HTERT RPE-1 (cell line): ENCODE measurements around the gene ANGPTL2.

Source experiments
- in situ Hi-C: fragments of 300-500 bp; cut with MboI; formaldehyde crosslinking; loops from 4 replicates; pipeline ENCODE4 v1.14.3; 2020; ENCODE audit warnings: low sequenced_read_pairs

ANGPTL2 gene

DNA sequence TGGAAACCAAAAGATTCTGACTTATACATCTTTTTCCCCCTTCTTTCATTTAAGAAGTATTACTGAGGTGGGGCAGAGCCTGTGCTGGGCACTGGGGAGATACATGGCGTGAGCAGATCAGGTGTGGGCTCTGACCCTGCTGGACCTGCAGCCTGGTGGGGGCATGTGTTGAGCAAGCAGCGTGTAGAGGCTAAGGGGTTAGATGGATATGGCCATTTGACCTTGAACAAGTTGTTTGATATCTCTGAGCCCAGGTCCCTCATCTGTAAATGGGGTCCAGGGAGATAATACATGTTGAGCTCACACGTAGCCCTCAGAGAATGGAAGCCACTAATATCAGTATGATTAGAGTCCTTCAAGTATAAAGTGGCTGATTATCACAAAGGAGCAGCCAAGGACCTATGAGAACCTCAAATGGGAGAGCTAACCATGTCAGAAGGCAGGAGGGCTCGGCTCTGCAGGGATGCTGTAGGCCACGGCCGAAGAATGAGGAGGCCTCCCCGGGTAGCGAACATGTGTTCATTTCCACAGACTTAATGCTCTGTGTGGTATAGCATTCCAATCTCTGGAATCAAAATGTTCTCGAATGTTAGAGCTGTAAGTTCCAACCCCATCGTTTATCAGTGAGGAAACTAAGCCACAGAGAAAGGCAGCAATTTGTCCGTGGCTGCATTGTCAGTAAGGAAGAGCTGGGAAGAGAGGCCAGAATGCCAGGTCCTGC lies 15.4 kb upstream of the ANGPTL2 start:
- in situ Hi-C loops: no loop called here

- in situ Hi-C loops: no loop called here
These were observed 14.6 kb upstream of the ANGPTL2 start for GRCh38 chr9:127136880-127137639.

DNA sequence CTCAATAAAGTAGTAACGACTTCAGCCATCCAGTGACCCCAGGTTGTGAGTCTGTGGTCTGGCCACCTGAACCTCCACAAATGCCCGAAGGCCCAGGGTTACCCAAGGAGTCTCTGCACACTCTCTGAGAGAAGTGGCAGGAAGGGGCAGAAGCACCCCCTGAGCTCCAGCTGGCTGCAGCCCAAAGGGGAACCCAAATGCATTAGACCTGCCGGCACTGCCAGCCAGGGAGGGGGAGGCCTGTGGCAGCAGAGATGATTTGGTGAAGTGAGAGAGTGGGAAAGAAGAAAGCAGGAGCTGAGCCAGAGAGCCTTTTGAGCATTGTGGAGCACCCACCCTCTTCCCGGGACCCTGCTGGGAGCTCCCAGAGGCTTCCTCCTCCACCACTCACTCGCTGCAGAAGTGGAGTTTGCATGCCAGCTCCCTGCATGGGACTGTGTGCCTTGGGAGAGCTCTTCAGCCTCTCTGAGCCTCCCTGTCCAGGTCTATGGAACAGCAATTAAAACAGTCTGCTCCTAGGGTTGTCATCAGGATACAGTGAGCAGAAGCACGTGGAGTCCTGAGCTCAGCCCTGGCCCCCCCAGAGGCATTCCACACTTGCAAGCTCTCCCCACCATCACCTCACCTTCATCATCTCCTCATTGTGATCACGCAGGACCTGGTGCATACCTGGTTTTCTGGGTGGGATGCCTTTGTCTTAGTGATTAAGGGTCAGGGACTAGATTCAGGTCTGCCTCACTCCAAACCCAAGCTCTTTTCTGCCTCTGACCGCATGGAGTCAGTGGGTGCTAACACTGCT lies 13.8 kb upstream of the ANGPTL2 start:
- in situ Hi-C loops: no loop called here

DNA sequence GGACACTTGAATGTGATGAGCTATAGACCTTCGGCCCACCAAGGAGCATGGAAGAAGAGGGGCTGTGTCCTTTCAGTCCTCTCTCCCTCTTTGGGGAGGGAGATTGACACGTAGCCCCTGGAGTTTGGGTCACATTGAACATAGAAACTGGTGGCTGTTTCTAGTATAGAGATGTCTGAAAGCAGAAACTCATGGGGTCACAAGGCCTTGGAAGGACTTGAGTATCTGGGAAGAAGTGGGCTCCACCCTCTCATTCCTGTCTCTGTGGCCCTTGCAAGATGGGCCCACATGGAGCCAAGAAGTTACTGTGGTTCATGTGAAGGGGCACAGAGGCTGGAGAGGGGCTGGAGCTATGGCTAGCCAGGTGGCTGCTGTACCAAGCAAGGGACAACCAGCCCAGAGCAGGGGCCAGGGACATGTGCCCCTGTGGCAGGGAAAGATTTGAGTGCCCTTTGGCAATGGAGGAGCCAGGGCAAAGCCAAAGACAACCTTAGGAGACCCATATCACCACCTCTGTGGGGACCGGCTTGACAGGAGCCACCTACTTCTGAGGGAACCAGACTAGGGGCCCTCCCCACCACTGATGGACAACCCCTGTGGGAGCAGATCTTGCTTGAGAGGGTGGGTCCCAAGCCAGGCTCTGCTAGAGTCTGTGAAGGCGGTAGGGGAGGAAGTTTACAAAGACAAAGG lies 12.8 kb upstream of the ANGPTL2 start:
- in situ Hi-C loops: no loop called here

DNA sequence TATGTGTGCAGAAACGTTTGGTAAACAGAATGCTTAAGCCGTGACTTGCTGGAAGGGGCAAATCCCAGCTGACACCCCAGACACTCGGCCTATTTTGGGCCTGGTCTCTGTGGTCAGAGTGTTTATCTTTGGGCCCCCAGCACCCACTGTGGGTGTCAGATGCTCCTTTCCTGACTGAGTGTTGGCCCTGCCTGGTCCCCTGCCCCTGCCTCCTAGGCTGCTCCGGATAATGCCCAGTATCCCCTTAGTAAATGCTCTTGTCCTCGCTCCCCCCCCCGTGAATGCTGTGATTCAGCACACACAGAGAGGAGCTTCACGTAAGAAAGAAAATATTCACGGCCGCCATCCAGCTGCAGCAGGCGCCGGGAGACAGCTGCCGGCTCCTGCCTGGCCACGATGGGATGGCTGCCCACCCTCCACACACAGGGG lies 11.3 kb upstream of the ANGPTL2 start:
- in situ Hi-C loops: no loop called here

DNA sequence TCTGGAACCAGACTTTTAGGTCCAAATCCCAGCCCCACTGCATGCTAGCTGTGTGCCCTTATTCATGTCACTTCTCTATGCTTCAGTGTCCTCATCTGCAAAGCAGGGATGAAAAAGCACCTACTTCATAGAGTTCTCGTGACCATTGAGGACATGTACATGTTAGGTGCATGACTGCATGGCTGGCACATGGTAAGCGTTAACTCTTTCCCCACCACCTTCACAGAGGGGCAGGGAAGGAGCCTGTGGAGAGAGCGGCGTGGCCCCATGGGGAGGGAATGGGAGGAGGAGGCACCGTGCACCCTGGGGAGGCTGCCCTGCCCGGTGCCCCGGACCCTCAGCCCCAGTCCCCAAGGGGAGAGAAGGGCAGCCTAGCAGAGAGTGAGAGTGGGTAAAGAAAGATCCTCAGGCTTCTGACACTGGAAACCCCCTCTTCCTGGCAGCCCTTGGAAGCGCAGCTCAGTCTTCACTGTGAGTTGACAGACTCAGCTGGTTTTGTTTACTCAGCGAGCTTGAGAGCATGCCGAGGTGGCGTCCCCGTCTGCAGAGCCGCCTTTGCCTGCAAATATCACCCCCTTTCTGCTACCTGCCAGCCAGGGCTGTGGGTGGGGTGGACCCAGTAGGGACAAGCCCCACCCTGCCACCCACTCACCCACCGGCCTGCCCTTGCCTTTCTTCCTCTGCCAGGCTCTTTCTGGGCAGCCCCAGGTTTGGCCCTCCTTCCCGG lies 10.6 kb upstream of the ANGPTL2 start:
- in situ Hi-C loops: no loop called here

DNA sequence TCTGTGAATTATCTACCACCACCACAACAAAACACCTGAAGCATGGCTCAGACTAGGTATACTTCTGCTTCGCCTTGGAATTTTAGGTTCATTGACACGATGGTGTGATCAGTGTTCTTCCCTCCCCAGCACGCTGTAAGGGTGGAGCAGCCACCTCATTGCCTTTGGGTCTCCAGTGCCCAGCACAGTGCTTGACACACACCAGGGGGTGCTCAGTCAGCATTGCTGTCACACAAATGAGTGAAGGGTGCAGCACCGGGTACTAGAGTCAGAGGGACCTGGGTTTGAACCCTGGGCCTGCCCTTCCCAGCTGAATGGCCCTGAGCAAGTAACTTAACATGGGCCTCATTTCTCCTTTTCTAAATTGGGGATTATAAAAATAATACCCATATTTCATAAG lies 9.9 kb upstream of the ANGPTL2 start:
- in situ Hi-C loops: no loop called here

- in situ Hi-C loops: no loop called here
These were observed 9.4 kb upstream of the ANGPTL2 start for GRCh38 chr9:127131871-127132270.

DNA sequence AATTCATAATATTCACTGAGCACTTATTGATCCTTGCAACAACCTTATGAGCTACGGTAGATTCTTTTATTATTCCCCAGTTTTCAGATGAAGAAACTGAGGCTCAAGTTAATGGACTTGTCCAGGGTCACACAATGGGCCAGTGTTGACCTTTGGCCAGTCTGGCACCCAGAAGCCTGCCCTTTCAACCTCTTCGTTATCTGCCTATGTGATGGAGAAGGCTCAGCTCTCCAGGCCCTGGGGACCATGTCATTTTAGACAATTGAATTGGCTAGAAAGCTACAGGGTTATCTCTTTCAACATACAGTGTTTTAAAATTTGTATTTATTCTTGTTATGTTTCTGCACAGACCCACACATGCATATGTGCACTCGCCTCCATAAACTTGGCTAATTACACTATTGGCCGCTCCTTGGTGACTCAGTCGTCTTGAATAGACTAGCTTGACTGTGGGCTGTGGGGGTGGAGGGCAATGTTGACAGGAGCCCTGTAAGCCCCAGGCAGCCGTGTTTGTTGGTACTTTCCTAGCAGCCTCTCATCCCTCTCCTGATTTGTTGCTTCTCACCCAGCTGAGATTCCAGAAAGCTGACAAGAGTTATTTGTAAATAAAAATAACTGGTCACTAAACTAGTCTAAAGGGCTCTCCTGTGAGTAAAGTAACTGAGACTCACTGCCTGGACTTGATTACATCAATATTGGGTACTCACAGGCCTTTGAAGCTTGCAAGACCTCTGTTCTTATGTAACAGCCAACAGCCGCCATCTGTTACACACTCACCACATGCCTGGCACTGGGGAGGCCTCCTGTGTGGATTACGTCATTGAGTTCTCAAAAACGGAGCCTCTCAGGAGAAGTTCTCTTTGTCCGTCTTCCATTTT lies 8.5 kb upstream of the ANGPTL2 start:
- in situ Hi-C loops: no loop called here

- in situ Hi-C loops: no loop called here
These were observed 7.8 kb upstream of the ANGPTL2 start for GRCh38 chr9:127130235-127130634.

DNA sequence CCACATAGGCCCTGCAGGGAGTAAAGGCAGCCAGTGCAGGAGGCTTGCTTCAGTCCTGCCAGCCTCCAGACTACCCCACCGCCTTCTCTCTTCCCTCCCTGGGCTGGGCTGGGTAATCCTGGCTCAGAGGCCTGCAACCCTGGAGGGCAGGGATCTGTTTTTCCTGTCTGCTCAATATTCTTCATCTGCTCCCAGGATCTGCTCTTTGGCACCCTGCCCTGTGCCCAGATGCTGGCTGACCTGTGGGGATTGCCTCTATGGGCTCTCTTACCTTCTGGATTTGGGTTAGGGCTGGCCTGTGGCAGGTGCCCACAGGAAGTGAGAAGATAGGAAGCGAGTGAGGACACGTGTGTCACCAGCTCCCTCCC lies 7.3 kb upstream of the ANGPTL2 start:
- in situ Hi-C loops: no loop called here

DNA sequence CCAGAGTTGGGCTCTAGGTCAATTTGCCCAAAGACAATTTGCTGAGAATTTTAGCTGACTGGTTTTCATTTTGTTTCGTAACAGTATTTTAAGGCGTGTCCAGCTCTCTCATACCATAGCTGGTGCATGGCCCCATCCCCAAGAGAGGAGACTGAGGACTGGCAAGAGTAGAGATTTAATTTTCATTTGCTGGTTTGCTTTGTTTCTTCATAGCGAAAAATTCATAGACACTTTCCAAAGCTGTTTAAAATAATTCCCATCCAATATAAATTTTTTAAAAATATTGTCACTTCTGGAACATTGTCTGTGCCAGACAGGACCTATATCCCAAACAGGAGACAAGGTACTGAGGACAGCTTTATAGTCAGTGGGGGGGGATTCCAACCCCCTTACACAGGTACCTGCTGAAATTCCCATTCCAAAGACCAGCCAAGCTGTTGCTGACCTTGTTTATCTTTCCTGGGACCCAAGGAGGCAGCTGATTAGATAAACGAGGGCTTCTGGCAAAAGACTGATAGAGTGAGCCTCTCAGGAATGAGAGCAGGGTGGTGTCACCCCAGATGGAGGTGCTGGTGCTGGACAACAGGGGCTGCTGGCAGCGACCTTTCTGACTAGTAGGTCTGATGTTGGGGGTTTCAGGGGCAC lies 6.8 kb upstream of the ANGPTL2 start:
- in situ Hi-C loops: no loop called here

- in situ Hi-C loops: no loop called here
These were observed 6.1 kb upstream of the ANGPTL2 start for GRCh38 chr9:127128341-127129072.

GRCh38 chr9:127126971-127127370 lies 4.5 kb upstream of the ANGPTL2 start:
- in situ Hi-C loops: no loop called here

DNA sequence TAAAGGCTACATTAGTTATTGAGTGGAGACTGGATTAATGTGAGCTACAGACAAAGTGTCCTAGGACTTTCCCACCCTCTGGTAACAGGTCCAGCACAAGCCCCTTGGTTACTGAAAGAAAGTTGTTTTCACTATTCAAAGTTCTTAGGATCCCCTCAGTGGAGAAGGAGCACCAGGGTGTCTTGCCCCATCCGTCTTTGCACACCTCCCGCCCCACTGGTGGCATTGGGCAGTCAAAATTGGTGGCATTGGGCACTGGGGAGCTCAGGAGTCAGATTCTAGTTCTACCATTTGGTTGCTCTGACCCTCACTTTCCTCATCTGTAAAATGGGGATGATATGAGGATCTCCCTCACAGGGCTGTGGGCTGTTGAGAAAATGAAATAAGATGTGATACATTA lies 2.4 kb upstream of the ANGPTL2 start:
- in situ Hi-C loops: no loop called here

GRCh38 chr9:127124111-127124531 lies 1.7 kb upstream of the ANGPTL2 start:
- in situ Hi-C loops: no loop called here

DNA sequence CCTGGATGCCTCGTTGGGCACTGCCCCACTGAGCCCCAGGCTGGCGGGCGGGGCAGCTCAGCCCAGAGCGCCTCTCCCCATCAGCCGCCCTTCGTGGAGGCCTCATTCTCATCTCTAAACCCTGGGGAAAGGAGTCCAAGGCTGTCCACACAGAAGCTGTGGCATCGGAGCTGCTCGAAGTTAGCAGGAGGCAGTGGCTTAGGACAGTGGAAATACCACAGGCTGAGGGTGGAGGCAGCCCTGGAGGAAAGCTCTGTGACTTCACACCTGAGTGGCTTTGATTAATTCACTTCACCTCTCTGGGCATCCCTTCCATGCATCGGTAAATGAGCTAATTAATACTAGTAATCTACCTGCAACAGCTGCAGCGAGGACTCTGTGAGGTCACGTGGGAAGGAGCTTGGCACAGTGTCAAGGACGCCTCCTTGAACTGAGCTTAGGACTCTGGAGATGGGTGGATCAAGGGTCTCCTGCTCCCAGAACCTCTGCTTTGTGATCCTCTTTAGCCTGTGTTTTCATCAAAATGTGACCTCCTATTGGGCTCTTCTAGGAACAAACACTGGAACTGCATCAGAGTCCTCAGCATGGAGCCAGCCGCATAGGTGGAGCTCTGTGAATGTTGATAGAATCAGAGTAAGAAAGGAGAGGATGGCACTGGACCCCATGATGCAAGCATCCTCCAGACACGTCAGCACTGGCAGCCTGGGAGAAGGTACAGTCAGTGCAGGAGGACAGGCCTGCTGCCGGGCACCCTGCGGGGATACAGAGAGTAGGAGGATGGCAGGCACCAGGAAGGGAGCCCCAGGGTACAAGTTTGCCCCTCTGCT lies 842 bp upstream of the ANGPTL2 start:
- in situ Hi-C loops: no loop called here
